ENCODE results near the gene TRAF2.
"Not testable (repeated sequence)": the region's sequence is repeated elsewhere in the genome, so short reads cannot be mapped to it uniquely, and the experiment has no call there.

The TRAF2 gene

GRCh38 chr9:136882109-136882946, 4.0 kb upstream of the TRAF2 start:
- no peak for DNase-seq

DNA sequence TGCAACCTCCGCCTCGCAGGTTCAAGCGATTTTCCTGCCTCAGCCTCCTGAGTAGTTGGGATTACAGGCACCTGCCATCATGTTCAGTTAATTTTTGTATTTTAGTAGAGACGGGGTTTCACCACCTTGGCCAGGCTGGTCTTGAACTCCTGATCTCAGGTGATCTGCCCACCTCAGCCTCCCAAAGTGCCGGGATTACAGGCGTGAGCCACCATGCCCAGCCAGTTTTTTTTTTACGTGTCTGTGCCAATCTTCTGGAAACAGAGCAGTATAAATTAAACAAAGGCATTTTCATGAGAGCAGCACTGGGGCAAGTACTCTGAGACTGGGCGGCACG, 3.4 kb upstream of the TRAF2 start:
- DNase-seq, result not testable (repeated sequence)

DNA sequence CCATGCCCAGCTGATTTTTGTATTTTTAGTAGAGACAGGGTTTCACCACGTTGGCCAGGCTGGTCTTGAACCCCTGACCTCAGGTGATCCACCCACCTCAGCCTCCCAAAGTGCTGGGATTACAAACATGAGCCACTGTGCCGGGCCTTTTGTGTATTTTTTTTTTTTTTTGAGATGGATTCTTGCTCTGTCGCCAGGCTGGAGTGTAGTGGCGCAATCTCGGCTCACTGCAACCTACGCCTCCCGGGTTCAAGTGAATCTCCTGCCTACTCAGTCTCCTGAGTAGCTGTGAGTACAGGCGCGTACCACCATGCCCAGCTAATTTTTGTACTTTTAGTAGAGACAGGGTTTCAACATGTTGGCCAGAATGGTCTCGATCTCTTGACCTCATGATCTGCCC, 2.6 kb upstream of the TRAF2 start:
- not testable (repeated sequence) for DNase-seq

GRCh38 chr9:136886610-136887597, 588 bp downstream of the TRAF2 start:
- no peak for DNase-seq

DNA sequence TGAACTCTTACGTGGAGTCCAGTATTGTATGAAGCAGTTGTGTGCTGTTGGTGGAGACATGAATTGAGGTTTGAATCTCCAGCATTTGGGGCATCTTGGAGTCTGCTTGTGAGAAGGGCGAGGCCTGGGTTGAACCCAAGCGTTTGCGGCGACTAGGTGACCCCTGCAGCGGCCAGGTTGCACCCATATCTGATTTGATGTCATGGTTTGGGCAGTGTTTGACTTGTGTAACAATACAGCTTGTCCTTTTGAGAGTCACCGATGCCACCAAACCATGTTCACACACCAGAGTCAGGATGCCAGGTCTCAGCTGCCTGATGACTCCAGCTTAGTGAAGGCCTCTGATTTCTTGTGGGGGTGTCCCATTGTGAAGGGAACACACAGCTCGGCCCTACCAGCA, 2.1 kb downstream of the TRAF2 start:
- DNase-seq, result no peak

DNA sequence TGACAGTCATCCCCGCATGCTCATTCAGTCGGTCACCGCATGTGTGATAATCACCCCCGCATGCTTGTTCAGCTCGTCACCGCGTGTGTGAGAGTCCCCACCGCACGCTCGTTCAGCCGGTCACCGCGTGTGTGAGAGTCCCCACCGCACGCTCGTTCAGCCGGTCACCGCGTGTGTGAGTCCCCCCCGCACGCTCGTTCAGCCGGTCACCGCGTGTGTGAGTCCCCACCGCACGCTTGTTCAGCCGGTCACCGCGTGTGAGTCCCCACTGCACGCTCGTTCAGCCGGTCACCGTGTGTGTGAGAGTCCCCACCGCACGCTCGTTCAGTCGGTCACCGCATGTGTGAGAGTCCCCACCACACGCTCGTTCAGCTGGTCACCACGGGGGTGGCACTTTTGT, 3.5 kb downstream of the TRAF2 start:
- no peak for DNase-seq

GRCh38 chr9:136890661-136891060, 4.3 kb downstream of the TRAF2 start:
- no peak for DNase-seq

- DNase-seq, result no peak
These were observed 9.7 kb downstream of the TRAF2 start for GRCh38 chr9:136896027-136896426.

GRCh38 chr9:136898483-136899100, 12.3 kb downstream of the TRAF2 start:
- no peak for DNase-seq

- no peak for DNase-seq
These were observed 12.9 kb downstream of the TRAF2 start for GRCh38 chr9:136899196-136899595.

- DNase-seq, result no peak
These were observed 14.2 kb downstream of the TRAF2 start for GRCh38 chr9:136900556-136900955.

DNA sequence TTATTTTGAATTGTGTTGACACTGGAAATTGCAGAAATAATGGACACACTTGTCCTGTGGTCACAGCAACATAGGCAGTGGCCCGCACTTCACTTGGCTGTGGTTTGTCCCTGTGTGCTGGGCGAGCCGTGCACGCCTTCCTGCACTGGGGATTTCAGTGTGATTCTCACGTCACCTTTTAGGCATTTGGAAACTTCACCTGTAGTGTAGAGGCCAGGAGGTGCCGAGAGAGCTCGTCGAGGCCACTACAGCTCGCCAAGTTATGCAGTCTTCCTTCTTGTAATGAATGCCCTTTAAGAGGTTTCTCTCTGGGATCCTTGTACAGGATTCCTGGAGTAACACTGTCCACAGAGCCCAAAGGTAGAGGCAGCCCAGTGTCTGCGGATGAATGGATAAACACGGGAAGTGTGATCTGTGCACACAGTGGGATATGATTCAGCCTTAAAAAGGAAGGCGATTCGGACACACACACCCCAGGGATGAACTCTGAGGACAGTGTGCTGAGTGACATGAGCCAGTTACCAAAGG, 14.7 kb downstream of the TRAF2 start:
- no peak for DNase-seq

DNA sequence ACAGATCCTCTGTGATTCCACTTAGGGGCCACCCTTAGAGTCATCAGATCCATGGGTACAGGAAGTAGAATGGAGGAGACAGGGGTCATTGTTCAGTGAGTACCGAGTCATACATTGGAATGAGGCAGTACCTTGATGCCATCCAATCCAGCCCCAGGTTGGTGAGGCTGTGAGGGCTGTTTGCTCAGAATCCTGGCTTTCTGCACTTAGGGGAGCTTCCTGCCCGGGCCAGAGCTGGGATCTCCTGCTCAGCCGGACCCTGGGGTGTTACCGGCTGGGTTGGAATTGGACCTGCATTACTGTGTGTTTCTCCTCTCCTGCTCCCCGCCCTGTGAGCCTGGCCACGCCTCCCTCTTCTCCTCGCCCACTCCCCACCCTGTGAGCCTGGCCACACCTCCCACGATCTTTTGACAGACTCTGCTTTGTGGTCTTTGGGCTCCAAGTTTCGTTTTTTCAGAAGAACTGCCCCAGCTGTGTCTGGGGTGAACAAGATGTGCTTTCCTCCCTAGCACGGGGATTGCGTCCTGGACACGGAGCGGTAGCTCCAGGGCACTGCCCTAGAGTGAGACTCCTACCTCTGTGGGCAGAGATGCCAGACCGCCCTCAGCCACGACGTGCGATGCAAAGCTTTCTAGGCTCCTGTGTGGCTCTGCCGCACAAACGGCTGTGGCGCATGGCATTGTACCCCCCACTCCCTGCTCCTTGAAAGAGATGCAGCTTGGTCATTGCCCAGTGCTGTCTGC, 15.4 kb downstream of the TRAF2 start:
- no peak for DNase-seq

DNA sequence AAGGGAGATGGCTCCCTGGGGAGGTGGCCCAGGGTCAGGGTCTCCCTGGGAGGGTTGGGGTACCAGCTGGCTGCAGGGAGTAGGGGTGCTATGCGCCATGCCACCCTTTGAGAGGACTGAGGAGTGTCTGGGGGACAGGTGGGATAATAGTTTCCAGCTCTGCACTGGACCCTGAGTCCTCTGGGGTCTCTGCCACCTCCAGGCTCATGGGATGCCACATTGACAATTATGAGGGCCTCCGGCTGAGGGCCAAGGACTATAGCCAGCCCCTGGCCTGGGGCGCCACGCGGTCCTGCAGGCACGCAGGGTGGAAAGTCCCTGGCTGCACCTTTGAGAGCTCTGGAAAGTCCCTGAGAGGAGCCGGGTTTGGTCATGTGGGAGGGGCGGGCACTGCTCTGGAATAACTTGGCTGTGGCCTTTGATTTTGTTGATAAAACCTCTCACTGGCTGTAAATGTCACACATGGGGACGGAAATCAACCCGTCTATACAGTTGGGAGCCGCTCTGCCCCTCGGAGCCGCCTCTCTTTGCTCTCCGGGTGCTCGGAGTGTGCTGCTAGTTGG, 16.0 kb downstream of the TRAF2 start:
- DNase-seq, result no peak

DNA sequence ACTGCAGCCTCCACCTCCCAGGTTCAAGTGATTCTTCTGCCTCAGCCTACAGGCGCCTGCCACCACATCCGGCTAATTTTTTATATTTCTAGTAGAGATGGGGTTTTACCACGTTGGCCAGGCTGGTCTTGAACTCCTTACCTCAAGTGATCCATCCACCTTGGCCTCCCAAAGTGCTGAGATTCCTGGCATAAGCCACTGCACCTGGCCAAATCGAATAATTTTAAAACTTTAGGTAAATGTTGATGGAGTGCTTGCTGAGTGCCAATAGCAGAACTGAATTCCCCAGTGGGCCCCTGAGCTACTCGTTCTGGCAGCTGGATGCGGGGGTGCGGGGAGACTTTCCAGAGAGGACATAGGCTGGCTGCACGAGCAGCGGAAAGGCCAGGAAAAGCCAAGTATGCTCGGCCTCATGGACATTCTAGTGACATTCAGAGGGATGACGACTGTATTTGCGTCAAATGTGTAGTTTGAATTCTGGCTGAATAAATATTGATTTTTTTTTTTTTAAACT, 16.8 kb downstream of the TRAF2 start:
- DNase-seq, result no peak

DNA sequence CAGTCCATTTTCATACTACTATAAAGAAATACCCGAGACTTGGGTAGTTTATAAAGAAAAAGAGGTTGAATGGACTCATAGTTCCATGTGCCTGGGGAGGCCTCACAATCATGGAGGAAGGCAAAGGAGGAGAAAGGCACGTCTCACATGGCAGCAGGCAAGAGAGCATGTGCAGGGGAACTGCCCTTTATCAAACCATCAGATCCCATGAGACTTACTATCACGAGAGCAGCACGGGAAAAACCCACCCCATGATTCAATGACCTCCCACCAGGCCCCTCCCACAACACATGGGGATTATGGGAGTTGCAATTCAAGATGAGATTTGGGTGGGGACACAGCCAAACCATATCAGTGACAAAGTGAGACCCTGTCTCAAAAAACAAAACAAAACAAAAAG, 19.9 kb downstream of the TRAF2 start:
- DNase-seq, result no peak

- DNase-seq, result no peak
These were observed 20.9 kb downstream of the TRAF2 start for GRCh38 chr9:136907011-136907914.

DNA sequence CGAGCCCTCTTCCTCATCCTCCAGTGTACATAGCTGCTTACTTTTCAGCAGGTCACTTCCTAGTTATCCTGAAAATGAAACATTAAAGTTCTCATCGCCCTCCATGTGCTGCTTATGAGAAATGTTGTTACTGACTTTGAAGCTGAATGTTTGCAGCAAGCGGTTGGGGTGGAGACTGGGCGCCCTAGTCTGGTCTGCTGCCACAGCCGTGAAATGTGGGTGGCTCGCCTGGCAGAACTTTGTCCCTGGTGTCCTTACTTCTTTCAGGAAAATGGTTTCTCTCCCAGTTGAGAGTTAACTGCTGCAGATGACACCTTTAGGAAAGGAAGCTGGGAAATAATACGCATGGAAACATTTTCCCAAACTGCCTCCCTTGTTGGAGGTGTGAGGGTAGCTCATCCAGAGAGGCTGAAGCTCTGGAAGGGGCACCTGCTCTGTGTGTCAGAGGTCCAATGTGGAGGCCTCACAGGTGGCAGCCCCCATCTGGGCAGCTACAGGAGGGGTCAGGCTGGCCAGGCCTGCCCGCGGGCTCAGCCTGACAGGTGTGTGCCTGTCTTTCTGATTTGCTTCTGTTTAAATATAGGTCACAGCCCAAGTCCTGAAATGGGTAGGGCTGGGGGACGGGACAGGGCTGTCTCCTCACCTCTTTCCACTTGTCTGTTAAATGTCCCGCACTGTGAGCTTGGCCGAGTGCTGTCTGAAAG, 24.0 kb downstream of the TRAF2 start:
- DNase-seq, result no peak

- no peak for DNase-seq
These were observed 24.6 kb downstream of the TRAF2 start for GRCh38 chr9:136910901-136911245.

All from NCI-H1048 (cell line).